Caco-2 (cell line): ENCODE results near the gene CHCHD6. TPM values are rescaled to one million over a fixed set of nuclear protein-coding genes. Genes with fewer than 3 reads are reported as not detected.

Source experiments
- BruUV-seq: library from RNA; stranded (reverse); fragments of 400-500 nt; replicated peaks from 2 replicates; lab custom pipeline; 2021; lab: Mats Ljungman, UMichigan
- CTCF ChIA-PET: fragments of 300-600 bp; sonication (Branson Sonifier 250); formaldehyde crosslinking; loops from one replicate; lab custom pipeline; 2022; ENCODE audit warnings: antibody characterized with exemption; lab: Charles Lee
- POLR2A ChIA-PET: fragments of 300-600 bp; sonication (Branson Sonifier 250); formaldehyde crosslinking; loops from one replicate; lab custom pipeline; 2022; ENCODE audit warnings: antibody characterized with exemption; lab: Charles Lee
- DNase-seq, 2 experiments: peaks; one replicate each; pipeline versions ENCODE4 v3.0.0 to v3.0.0-alpha.2; 2020 to 2022
- H3K27me3 ChIP-seq: replicated peaks from 2 replicates; pipeline ENCODE4 v1.6.0; 2011; ENCODE audit warnings: low read length; ENCODE audit not compliant: control insufficient read depth, insufficient read depth
- H3K36me3 ChIP-seq: 2 replicates; pipeline ENCODE4 v1.5.1; 2011; ENCODE audit warnings: low read length; ENCODE audit not compliant: control insufficient read depth, insufficient read depth
- H3K4me1 ChIP-seq: fragments of 250-450 bp; sonication (Bioruptor Pico); 2 replicates; pipeline ENCODE4 v1.5.1; 2020; ENCODE audit warnings: mild to moderate bottlenecking
- H3K4me3 ChIP-seq: 2 replicates; pipeline ENCODE4 v1.5.1; 2011; ENCODE audit warnings: low read depth, mild to moderate bottlenecking, control low read depth, low read length
- H3K9me3 ChIP-seq: fragments of 250-450 bp; sonication (Bioruptor Pico); 2 replicates; pipeline ENCODE4 v1.5.1; 2020; ENCODE audit warnings: mild to moderate bottlenecking, moderate library complexity
- H3K27ac Mint-ChIP-seq: one replicate; pipeline ENCODE4 v1.8.0; 2022; ENCODE audit warnings: mixed read lengths; ENCODE audit not compliant: unreplicated experiment
- H3K27me3 Mint-ChIP-seq: one replicate; pipeline ENCODE4 v1.8.0; 2022; ENCODE audit warnings: mixed read lengths; ENCODE audit not compliant: insufficient read depth, unreplicated experiment
- H3K36me3 Mint-ChIP-seq: one replicate; pipeline ENCODE4 v1.8.0; 2022; ENCODE audit warnings: mild to moderate bottlenecking, mixed read lengths; ENCODE audit not compliant: insufficient read depth, unreplicated experiment
- H3K4me1 Mint-ChIP-seq: one replicate; pipeline ENCODE4 v1.8.0; 2022; ENCODE audit warnings: low read depth, mixed read lengths; ENCODE audit not compliant: unreplicated experiment
- H3K4me3 Mint-ChIP-seq: one replicate; pipeline ENCODE4 v1.8.0; 2022; ENCODE audit warnings: mild to moderate bottlenecking, moderate library complexity, mixed read lengths; ENCODE audit not compliant: unreplicated experiment
- H3K9me3 Mint-ChIP-seq: one replicate; pipeline ENCODE4 v1.8.0; 2022; ENCODE audit warnings: mixed read lengths; ENCODE audit not compliant: unreplicated experiment
- CTCF ChIP-seq, 2 experiments: fragments of 200-600 bp in 1 of 2; IDR thresholded peaks; 1 replicate in 1 of 2; 2 replicates in 1 of 2; pipeline versions ENCODE4 v1.5.1 to v1.8.0; 2011 to 2022; ENCODE audit warnings: antibody characterized with exemption in 1 of 2, control low read depth in 1 of 2, inconsistent platforms in 1 of 2, low read depth in 1 of 2, low read length in 1 of 2, mild to moderate bottlenecking in 1 of 2, moderate library complexity in 1 of 2; ENCODE audit not compliant: insufficient read depth in 1 of 2, severe bottlenecking in 1 of 2, unreplicated experiment in 1 of 2
- intact Hi-C: fragments of 100-400 bp; cut with micrococcal nuclease; formaldehyde crosslinking; loops from one replicate; pipeline ENCODE4 v1.10.0; 2022; ENCODE audit not compliant: unreplicated experiment
- total RNA-seq: library from RNA; stranded (reverse); gene quantifications from 2 replicates; pipeline ENCODE4 v1.2.3, GENCODE V29; 2022

The CHCHD6 gene
- total RNA-seq, 1 experiment from 2014 or later = 49.5 TPM

GRCh38 chr3:126939733-126940132 lies 235.7 kb downstream of the CHCHD6 start:
- H3K36me3 Mint-ChIP-seq = peaks cover 6% of the 10 kb centered on the region
- Histone ChIP-seq H3K4me3 (no peak overlapping the region), H3K9me3 (no peaks in the 10 kb centered on the region), H3K27me3 (no peaks in the 10 kb centered on the region), H3K4me1 (peaks cover 5% of the 10 kb centered on the region), H3K36me3 (no peaks in the 10 kb centered on the region)
- no peak overlapping the region for H3K4me3 Mint-ChIP-seq
- no peak for TF ChIP-seq CTCF (IDR thresholded peaks at IDR 0.05; ENCODE audit: insufficient read depth in 1 of 2, low read depth in 1 of 2, low read length in 1 of 2, severe bottlenecking in 1 of 2, unreplicated experiment in 1 of 2)
- H3K9me3 Mint-ChIP-seq = no peaks in the 10 kb centered on the region
- POLR2A ChIA-PET = no interaction called here
- H3K27me3 Mint-ChIP-seq = no peaks in the 10 kb centered on the region
- peaks cover 9% of the 10 kb centered on the region for H3K4me1 Mint-ChIP-seq
- H3K27ac Mint-ChIP-seq = no peak overlapping the region
- BruUV-seq = no TSS peak
- intact Hi-C loops = no loop called here
- CTCF ChIA-PET = no interaction called here
- DNase-seq = no peak

DNA sequence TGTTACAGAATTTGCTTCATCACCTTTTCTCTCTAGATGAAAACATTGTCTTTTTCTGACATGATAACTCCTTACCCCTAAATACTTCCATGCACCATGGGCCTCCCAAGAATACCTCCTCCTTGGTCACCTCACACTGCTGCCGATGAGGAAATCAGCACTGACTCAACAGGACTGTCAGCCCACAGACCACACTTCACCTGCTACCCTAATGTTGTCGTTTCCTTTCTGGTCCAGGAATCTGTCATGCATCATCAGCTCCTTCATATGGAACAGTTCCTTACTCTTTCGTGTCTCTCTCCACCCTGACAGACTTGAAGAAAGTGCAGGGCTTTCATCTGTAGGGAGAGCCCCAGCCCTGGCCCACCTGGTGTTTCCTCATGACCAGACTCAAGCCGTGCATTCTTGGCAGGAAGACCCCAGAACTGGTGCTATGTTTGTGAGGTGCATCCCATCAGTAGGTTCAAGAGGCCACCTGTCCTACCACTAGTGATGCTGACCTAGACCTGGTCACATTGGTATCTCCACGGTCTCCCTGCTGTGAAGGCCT lies 237.8 kb downstream of the CHCHD6 start:
- CTCF ChIA-PET = no interaction called here
- no peak overlapping the region for H3K4me3 Mint-ChIP-seq

More for the DNA sequence above, 237.8 kb downstream of the CHCHD6 start:
- Histone ChIP-seq H3K27me3 (no peaks in the 10 kb centered on the region), H3K4me1 (no peaks in the 10 kb centered on the region), H3K4me3 (no peak overlapping the region), H3K9me3 (no peaks in the 10 kb centered on the region), H3K36me3 (no peaks in the 10 kb centered on the region)
- intact Hi-C loops = no loop called here
- Mint-ChIP-seq H3K27ac (no peak overlapping the region), H3K36me3 (peaks cover 6% of the 10 kb centered on the region), H3K9me3 (no peaks in the 10 kb centered on the region), H3K4me1 (peaks cover 9% of the 10 kb centered on the region), H3K27me3 (no peaks in the 10 kb centered on the region)
- TF ChIP-seq CTCF (IDR thresholded peaks at IDR 0.05; ENCODE audit: insufficient read depth in 1 of 2, low read depth in 1 of 2, low read length in 1 of 2, severe bottlenecking in 1 of 2, unreplicated experiment in 1 of 2) = no peak
- BruUV-seq = no TSS peak
- POLR2A ChIA-PET = no interaction called here
- DNase-seq = peak in 1 of 2 experiments; percentile 16
